Measurements from ENCODE around the gene MBNL2.

Gene MBNL2

DNA sequence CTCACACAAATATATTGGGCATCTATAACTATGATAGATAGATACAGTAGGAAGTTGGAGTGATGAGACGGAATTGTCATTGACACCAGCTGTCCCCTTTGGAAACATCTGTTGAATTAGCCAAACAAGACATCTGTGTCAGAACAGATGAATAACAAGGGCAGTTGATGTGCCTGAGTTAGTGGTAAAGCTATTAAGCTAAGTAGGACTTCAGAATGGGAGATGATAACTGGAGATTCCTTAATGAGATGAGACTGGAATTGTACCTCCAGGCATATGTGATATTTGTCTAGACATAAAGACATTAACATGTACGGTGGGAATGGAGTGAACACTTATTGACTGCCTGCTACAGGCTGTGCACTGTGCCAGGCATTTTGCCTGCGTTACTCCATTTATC lies 78.7 kb downstream of the MBNL2 start:
- no peak for DNase-seq (ENCODE audit: low read depth)

DNA sequence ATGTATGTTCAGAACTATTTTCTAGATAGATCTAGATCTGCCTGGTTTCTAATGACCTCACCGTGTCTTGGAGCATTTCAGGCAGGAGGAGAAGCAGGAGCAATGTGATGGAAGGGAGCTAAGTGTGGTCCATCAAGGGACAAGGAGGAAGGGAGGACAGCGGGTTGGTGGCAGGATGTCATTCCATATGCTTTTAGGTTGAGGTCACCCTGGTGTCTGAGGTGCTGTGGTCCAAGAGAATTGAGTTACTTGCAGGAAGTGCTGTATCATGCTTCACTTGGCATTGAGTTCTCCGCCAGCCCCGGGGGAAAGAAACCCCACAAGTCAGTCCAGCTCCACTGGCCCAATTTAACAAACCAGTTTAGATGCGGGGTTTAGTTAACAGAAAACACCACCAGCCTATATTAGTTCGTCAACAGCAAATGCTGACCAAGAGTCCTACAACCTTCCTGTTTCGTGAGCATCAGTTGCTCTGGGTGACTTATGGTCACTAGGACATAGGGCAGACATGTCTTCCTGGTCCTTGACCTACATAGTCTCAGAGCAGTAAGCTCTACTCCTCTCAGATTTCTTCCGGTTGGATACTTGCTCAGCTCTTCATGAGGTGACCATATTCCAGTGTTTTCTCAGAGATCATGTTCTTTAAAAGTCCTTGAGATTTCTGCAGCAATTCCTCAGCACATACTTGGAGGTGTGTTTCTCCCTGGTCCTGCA lies 79.4 kb downstream of the MBNL2 start:
- DNase-seq (ENCODE audit: low read depth): no peak

DNA sequence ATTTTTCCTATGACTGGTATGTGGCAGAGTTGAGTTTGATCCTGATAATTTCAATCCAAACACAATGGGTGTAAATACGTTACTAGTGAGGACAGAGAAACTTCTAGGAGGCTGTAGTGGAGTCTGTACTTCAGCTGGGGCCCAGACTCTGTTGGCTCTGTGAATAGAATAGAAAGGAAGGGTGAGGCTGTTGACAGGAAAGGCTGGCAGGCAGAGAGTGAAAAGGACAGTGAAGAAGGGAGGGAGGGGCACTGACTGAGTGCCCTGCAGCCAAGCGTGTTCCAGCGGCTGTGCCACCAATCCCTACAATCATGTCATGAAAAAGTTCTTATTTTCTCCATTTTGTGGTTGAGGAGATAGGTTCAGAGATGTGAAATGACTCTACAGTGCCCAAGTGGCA lies 80.5 kb downstream of the MBNL2 start:
- DNase-seq (ENCODE audit: low read depth): no peak

DNA sequence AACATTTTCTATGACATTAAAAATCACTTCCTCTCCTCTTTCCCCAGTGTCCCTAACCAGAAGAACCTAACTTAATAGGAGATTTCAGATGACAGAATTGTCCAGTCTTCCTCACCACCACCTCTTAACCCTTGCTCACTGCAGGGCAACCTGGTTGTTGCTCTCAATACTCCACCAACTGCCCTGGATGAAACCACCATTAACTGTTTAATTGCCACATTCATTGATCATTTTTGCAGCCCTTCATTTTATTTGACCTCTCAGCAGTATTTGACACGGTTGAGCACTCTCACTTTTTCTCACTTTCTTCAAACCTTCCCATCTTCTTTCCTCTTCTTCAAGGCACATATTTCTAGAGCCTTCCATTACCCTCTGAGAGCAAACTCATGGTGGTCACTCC lies 84.0 kb downstream of the MBNL2 start:
- DNase-seq (ENCODE audit: low read depth): no peak

DNA sequence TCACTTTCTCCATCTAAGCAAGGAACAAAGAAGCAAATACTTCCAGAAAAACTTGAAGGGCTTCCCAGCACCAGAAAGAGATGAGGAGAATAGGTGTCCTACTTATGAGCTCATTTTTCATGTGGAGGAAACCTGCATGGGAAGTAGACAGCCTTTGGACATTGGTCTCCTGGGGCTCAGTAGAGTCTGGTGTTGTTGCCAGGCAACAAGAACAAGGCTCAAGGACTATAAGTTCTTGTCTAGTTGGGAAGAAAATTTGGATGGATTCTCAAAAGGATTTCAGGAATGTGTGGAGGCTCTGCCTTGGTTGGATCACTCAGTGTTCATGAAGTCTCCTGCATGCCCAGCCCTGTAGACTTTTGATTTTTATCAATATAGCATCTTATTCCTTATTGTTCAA lies 84.5 kb downstream of the MBNL2 start:
- DNase-seq (ENCODE audit: low read depth): no peak

DNA sequence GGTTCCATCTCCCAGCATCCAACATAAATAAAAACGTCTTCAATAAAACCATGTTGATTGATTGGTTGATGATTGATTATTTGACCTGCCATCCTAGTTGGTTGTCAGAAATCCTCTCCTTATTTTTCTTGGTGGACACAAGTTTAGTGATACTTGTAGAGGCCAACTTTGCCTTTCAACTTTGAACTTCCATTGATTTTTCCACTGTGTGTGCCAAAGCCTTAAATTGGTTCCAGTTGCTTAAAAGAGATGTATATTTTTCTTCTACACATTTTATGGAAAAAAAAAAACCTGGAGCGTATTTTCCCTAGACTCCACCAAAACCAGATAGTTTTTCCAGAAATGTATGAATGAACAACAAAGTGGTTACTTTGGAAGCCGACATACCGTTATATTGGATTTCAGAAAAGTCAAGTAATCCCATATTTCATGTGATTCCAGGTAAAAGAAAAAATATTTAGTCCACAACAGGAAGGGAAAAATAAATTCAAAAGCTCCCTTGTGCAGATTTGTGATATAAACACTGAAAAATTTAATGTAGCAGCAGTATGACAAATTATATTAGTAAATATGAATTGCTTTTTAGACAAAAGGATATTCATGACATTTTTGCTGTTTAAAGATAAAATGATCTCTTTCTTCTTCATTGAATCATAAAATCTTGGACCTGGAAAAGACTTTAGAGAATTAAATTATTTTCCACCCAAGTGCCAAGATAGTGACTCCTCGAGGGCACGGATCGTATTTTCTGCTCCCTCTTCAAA lies 85.2 kb downstream of the MBNL2 start:
- DNase-seq (ENCODE audit: low read depth): no peak

DNA sequence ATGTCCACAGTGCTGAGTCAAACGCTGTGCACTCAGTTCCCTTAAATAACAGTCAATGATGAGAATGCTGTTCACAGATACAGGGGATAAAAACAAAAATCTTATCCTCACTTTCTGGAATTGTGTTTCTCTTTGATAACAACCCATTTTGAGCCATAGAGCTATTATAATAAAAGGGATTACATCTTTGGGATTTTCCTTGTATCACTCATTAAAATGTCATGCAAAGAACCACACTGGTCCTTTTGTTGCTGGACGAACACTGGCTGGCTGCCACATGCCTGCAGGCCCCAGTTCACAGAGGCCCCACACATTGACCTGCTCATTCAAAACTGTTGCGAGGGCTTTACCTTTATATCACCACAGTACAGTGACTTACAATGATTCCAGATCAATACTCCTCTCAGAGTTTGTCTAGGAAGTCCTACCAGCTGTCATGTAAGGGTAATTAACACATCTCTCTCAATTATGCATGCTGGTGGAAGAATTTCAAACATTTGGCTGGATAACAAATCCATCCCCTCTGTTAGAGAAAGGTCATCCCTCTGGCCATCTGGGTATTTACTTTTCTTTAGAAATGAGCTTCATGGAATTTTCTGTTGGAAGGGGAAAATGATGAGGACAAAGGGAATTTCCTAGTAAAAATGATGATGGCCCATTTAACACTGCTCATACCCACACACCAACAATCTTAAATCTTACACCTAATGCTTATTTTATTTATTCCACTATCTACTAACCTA lies 85.9 kb downstream of the MBNL2 start:
- DNase-seq (ENCODE audit: low read depth): peak; percentile 32

DNA sequence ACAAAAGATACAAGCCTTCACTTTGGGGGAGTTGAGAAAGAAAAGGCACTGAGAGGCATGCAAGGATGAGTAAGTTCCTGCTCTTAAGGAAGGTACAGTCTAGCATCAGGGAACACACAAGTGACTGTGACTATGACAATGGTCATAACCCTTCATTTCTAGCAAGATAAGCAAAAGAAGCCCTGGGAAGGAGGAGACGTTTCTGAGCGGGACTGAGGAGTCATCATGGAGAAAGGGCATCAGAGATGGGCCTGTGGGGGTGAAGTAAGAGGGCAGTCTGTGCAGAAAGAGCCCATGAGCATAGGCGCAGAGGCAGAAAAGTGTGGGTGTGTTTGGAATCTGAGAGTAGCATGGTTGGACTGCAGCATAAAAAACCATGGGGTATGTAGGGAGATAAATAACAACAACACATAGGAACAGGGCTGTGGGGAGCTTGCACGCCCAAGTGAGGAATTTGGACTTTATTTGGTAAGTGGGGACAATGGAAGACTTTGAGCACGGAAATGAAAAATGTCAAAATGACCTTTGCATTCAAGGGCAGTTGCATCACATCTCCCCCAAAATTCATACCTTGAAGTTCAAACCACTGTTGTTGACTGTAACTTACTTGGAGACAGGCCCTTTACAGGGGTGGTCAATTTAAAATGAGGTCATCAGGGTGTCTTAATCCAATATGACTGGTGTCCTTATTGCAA lies 86.7 kb downstream of the MBNL2 start:
- no peak for DNase-seq (ENCODE audit: low read depth)

DNA sequence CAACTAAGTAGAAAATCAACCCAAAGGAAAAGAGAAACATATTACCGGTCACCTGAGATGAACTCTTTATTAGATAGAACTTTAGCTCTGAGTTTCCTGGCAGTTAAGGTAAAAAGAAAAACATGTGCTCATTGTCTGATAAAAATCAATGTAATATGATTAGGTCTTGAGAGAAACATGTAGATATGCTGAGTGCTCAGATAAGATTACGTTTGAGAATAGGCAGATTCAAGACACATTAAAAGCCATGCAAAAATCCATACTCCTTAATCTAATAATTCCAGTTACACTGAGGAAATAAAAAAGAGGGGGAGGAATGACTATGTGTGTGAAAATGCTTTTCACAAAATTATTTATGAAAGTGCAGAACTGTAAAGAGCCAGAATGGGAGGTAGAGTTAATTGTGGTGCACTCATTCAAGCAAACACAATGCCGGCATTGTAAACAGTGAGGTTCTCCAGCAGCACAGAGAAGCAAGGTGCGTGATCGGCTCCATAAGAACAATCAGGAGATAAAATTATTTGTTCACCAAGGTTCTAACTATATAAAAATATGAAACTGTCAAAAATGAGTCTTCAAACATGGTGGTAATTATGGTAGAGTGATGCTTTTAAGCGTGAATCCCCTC lies 88.8 kb downstream of the MBNL2 start:
- no peak for DNase-seq (ENCODE audit: low read depth)

DNA sequence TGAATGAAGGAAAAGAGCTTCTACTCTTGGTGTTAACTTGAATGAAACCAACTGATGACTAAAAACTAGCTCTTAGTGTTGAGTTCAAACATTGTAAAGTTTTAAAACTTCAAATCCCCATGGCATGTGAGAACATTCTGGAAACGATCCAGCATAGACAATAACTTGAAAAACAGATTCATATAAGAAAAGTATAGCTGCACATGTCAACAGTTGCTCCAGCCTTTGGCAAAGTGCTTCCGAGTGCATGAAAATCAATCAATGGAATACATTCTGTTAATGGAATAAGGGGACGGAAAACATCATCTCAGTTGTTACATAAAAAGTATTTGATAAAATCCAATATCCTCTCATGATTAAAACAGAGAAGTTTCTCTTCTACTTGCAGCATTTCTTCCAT lies 89.8 kb downstream of the MBNL2 start:
- DNase-seq (ENCODE audit: low read depth): no peak

DNA sequence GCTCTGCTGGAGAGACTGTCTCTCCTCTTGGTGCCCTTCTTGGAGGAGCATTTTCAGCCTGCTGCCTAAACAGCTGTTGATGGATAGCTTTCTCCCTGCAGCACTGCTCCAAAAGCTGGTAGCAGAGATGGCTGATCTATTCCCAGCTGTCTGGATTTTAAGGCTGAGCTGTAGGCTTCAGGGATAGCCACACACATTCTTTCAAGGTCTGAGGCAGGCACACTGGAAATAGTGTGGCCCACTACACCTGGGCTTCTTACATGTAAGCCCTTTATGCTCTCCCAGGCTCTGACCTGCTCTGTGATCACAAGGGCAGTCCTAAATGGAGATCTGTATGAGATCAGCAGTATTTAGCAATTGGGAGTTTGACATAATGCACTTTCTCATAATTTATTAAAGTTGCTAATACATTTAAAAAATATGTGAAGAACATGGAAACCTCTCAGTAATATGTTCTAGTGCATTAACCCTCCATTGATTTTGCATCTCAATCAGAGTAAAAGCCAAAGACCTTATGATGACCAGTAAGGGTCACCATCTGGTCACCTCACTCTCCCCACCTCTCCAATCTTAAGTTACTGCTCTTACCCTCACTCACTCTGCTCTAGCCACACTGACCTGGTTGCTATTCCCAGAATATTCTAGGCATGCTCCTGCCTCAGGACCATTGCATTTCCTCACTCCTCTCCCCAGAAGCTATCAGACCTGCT lies 91.6 kb downstream of the MBNL2 start:
- DNase-seq (ENCODE audit: low read depth): no peak

DNA sequence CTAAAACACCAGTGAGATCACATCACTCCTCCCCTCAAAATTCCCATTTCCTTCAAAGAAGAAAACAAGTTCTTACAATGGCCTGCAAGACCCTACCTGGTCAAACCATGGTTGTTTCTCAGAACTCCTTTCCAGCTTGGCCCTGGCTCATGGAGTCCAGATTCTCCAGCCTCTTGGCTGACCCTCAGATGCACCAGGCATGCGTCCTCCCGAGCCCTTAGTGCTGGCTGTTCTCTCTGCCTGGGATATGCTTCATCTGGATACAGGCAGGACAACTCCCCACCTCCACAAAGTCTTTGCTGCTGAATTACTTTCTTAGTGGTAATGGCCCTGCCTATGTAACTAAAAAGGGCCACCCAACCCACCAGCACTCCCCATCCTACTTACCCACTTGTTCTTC lies 94.3 kb downstream of the MBNL2 start:
- no peak for DNase-seq (ENCODE audit: low read depth)

DNA sequence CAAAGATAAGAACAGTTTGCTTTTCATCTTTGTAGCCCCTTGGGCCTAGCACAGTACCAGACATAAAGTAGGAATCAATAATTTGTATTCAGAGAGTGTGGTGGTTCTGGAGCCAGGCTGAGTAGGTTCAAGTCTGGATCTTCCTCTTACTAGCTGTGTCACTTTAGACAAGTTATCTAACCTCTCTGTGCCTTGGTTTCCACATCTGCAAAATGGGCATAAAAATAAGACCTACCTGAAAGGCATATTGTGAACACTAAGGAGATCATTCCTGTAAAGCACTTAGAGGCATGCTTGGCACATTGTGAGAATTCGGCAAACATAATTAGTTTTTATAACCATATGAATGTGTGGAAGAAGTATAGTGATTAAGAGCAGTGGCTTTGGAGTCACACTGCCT lies 95.8 kb downstream of the MBNL2 start:
- no peak for DNase-seq (ENCODE audit: low read depth)

DNA sequence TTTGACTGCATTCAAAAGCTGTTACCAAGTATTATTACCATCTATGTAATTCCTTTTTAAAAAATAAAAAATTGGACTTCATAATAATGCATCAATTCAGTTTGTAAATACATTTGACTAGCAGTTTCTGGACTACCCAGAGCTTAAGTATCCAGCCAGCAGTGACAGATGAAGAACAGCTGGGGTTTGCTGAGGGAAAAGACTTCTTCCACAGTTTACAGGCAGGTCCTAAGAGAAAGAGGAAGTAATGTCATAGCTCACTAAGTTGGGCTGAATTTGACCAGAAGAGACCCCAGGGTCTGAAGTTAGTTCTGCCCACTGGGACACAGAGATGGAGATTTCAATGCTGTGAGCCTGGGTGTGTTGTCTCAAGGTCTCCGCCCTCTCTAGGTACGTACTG lies 96.4 kb downstream of the MBNL2 start:
- no peak for DNase-seq (ENCODE audit: low read depth)

DNA sequence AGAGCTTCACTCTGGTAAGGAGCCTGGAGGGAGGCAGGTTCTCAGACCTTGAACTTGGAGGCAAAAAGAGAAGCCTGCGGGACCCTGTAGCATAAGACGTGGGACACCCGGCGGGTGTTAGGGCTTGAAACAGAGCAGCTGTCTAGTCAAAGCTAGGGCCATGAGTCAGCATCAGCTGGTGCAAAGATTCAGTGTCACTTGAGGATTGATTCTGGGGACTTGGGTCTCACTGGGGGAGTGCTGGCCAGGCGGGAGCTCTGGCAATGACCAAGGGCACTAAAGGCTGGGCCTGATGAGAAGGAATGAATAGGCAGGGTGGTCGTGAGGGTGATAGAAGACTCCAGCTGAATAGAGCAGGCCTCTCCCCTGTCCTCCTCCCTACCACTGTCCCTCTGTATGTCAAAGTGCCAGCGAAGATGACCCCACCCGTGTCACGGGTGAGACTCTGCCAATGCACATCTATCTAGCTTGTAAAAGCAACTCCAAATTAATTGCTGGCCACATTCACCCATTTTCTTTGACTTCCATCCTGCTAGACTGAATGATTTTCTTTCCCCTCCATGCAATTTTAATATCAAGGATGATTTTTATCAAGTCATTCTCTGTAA lies 97.1 kb downstream of the MBNL2 start:
- DNase-seq (ENCODE audit: low read depth): no peak

DNA sequence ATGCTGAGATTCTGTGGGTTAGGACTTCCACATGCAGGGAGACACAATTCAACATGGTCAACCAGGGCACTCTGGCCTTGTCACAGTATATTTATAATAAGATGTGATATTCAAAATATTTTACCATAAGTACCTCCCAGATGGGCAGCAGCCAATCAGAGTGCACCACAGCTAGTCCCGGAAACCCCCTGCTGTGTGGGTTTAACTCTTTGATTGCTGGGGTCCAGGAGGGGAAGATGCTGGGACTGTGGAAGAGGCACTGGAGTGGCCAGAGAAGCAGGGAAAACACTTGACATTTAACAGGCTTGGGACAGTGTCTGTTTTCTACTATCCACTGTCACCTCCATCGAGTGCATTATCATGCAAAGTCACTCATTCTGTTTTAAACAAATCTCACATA lies 99.0 kb downstream of the MBNL2 start:
- DNase-seq (ENCODE audit: low read depth): no peak

DNA sequence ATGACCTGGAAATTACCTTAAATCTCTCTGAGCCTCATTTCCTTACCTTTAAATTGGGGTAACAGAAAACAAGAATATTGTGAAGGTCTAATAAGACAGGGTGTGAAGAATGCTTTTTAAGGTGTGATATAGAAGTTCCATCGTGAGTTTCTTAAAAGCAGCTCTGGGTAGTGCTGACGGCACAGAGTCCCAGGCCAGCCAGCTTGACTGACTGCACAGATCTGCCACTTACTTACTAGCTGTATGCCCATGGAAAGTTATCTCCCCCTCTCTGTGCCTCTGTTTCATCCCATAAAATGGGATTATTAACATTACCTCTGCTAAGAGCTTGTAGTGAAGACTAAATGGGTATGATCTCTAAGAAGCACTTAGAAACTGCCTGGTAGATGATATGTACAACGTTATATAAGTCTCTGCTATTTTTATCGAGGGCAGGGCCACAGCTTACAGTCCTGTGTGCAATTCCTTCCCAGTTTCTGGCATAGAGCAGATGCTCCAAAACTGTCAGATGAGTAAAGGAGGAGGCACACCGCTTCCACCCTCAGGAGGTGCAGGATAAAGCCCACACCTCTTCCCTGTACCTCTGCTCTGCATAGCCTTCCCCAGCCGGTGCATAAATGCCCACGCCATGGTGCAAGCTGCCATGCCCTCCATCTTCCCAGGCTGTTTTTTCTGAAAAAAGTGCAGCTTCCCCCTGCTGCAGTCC lies 99.6 kb downstream of the MBNL2 start:
- DNase-seq (ENCODE audit: low read depth): no peak

DNA sequence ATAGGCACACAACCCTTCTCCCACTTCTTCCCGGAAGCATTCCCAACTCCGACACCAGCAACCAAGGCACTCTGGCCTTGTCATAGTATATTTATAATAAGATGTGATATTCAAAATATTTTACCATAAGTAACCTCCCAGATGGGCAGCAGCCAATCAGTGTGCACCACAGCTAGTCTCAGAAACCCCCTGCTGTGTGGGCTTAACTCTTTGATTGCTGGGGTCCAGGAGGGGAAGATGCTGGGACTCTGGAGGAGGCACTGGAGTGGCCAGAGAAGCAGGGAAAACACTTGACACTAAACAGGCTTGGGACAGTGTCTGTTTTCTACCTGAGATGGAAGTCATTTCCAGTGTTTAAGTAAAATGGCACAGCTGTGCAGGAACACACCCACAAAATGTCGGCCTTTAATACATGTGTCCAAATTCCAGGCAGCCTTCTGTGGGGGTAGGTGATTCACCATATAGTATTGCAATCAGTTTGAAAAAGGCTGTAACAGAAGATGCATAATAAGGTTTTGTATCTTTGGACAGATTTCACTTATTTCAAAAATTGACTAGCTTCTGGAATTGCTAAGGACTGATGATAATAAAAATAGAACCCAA lies 100.7 kb downstream of the MBNL2 start:
- no peak for DNase-seq (ENCODE audit: low read depth)

DNA sequence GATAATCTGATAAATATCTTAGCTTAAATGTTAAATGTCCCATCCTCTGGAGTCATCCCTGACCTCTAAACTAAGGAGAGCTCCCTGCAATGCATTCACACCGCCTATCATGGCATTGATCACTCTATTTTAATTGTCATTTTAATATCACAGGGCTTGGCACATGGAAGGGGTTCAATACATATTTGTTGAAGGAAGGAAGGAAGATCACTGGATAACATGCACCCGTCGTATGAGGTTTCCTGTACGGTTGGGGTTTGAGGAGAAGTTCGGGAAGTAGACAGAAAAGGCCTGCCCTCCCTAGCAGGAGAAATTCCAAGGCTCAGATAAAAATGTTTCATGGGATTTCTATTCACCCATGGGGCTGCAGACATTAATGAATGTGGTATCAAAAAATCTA lies 102.0 kb downstream of the MBNL2 start:
- DNase-seq (ENCODE audit: low read depth): no peak

DNA sequence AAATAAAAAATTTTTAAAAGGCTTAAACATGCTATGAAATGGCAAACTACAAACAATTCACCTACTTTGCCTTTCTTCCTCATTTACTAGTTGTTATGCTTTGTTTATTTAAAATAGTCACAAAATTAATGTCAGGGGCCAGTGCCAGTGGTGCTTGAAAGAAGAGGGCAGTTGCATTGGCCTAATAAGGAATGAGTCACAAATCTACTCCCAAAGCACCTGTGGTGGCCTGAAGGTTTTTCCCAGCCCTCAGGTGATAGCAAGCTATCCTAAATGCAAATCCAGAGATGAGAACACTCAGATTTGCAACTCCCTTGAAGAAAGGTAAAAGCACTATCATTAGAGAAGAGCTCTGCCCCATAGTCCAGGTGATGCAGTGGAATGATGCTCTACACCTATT lies 103.6 kb downstream of the MBNL2 start:
- DNase-seq (ENCODE audit: low read depth): no peak

Data from HS-5 (cell line).